UCSD-AML1 (cell line): Measurements from ENCODE around the gene TEKTIP1.

Experiments used
- DNase-seq: peaks from one replicate; lab custom pipeline; 2025; ENCODE audit not compliant: unreplicated experiment; lab: John Stamatoyannopoulos, UW

TEKTIP1 gene

GRCh38 chr19:3538965-3539755, at the start of gene TEKTIP1:
TSS of gene TEKTIP1 (plus strand) at chr19:3539174. CDS start at chr19:3539178, 4 bp downstream.
- no peak for DNase-seq

- no peak for DNase-seq
Measured at GRCh38 chr19:3491396-3492119, 47.4 kb upstream of the TEKTIP1 start.

GRCh38 chr19:3492131-3492839, 46.7 kb upstream of the TEKTIP1 start:
- DNase-seq: no peak

GRCh38 chr19:3492919-3493318, 46.1 kb upstream of the TEKTIP1 start:
- no peak for DNase-seq

- no peak for DNase-seq
Measured at GRCh38 chr19:3493651-3494050, 45.3 kb upstream of the TEKTIP1 start.

- DNase-seq: no peak
Measured at GRCh38 chr19:3494051-3494450, 44.9 kb upstream of the TEKTIP1 start.

GRCh38 chr19:3494559-3494958, 44.4 kb upstream of the TEKTIP1 start:
- DNase-seq: no peak

DNA sequence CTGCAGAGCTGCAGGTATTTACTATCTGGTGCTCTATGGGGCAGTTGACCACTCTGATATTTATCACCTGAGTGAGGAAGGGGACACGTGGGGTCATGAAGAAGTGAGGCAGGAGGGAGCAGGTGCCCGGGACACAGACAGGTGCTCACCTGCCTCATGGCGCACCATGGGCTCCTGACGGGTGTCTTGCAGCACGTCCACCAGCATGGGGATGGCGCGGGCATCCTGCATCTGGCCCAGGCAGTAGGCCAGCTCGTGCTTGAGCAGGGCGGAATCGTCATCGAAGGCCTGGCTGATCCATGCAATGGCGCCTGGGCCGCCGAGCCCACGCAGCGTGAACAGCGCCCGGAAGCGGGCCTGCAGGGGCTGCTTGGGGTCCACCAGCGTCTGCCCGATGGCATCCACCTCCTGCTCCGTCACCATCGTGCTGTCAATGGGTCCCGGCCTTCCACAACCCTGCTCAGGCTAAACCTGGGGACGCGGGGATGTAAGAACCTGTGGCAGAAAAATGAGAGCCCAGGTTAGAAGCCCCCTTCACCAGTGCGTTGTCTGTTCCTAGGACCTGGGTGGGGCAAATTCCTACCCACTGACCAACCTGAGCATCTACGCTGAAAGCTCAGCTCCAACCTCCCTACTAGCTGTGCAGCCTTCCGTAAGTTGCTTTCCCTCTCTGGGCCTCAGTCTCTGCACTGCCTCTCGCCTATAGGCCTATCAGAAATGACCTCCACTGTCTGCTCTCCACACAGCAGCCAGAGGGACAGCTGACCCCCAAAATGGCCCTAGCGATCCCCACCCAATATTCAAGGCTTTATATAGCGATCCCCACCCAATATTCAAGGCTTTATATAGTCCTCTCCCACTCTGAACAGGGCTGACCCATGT, 42.3 kb upstream of the TEKTIP1 start:
- no peak for DNase-seq

DNA sequence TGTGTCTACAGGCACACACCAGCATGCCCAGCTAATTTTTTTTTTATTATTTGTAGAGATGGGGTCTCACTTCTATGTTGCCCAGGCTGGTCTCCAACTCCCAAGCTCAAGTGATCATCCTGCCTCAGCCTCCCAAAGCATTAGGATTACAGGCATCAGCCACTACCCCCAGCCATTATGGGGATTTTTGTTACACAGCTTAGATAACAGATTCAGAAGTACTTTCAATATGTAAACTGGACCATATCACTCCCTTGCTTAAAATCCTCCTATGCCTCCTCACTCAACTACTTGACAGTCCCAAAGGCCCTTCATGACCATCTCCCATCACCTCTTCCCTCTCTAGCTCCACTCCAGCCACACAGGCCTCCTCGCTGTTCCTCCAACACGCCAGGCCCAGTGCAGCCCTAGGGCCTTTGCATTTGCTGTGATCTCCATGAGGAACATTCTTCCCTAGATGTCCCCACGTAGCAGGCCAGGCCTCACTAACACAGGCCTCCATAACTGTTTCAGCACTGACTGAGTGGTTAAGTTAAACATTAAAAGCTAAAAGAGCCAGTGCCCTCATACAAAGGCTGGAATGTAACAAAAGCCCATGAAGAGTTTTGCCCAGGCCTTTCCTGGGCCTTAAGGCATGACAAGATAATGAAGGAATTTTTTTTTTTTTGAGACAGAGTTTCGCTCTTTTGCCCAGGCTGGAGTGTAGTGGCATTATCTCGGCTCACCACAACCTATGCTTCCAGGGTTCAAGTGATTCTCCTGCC, 41.0 kb upstream of the TEKTIP1 start:
- DNase-seq: no peak

DNA sequence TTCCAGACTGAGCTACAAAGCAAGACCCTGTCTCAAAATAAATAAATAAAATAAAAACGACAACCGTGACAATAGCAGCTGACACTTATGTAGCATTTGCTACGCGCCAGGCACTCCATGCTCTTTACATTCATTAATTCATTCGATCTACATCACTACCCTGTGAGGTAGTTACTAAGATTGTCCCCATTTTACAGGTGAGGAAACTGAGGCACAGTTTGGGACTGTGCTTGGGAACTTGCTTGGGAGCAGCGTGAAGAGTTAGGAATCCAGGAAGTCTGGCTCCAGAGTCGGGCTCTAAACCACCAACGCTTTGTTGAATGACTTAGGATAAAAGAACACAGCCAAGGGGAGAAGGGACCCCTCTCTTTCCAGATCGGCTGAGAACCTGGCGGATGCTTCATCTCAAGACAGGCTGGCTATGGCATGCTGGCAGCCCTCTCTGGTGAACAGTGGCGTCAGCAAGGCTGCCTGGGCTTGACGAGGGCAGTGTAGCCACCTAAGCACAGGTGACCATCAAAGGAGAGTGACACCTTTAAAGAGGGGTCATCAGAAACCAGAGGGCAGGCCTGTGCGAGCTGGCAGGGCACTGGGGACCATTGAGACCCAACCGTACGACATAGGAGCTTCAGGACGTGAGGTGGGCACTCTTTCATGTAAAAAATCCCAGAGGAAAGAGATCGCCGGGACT, 39.1 kb upstream of the TEKTIP1 start:
- no peak for DNase-seq

- peak; percentile 93 for DNase-seq
Measured at GRCh38 chr19:3500429-3501101, 38.4 kb upstream of the TEKTIP1 start, which contains the start of gene DOHH. TSS of gene DOHH (minus strand) at chr19:3500674. CDS start at chr19:3496814, 3,860 bp downstream.

GRCh38 chr19:3501780-3502179, 37.2 kb upstream of the TEKTIP1 start:
- no peak for DNase-seq

- no peak for DNase-seq
Measured at GRCh38 chr19:3503036-3503572, 35.9 kb upstream of the TEKTIP1 start.

DNA sequence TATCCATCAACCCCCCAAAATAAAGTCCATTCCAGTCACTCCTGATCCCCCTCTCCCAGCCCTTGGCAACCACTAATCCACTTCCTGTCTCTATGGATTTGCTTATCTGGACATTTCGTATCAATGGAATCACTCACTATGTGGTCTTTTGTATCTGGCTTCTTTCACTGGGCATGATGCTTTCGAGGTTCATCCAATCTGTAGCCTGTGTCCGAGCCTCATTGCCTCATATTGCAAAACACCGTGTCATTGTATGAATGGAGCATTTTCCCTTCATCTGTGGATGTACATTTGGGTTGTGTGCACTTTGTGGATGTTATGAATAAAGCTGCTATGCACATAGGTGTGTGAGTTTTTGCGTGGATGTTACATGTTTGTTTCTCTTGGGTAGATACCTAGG, 34.2 kb upstream of the TEKTIP1 start:
- DNase-seq: no peak

- DNase-seq: peak; percentile 99
Measured at GRCh38 chr19:3505598-3506383, 33.2 kb upstream of the TEKTIP1 start, which contains the start of gene FZR1. TSS of gene FZR1 (plus strand) at chr19:3506311. CDS start at chr19:3522990, 16,679 bp downstream.

DNA sequence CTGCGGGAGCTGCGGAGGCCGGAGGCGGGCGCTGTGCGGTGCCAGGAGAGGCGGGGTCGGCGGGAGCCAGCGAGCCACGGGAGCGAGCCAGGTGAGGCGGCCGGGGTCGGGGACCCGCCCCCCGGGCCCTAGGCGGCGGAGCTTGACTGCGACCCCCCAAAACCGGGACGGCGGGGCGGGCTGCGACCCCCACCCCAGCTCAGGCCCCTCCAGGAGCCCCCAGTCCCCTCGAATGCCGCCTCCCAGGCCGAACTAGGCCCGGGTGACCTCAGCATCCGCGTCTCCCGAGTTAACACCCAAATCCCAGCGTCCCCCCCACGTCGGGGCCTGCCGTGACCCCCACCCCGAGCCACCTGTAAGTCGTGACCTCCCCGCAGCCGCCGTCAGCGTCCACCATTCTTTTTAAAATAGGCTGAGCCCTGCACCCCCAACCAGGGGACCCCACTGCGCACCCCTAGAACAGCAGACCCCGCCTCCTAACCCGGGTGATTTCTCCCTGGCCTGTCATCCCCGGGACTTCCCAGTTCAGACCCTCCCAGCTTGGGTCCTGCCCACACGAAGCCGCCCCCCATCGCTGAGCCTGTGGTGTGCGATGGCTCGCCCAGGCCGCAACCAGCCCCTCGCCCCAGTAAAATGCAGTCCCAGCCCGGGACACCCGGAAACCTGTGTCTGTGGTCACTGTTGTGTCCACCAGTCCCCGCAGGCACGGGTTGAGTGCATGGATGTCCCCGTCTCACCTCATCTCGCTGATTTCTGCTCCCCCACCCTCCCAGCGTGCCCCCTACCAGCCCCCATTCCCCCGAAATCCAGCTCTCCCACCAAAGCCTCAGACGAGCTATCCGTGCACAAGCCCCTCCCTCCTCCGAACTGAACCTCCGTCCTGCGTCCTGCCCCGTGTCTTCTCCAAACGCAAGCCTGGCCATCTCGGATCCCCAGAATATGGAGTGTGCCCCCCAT, 32.3 kb upstream of the TEKTIP1 start:
- peak; percentile 29 for DNase-seq
